SK-N-SH treated with all-trans-retinoic acid at 6 μM for 48 hours (cell line): ENCODE data around the gene MEIS2.

Source experiments
- ATAC-seq: fragments of 200-7000 bp; cut with Tn5 transposase; 3 replicates; pipeline ENCODE4 v1.9.1; 2020; ENCODE audit warnings: mild to moderate bottlenecking, moderate library complexity
- ARNTL ChIP-seq: fragments of 450-650 bp; formaldehyde crosslinking; IDR thresholded peaks from 2 replicates; pipeline ENCODE4 v1.5.0; 2020; ENCODE audit warnings: low read depth, mild to moderate bottlenecking, moderate library complexity, borderline replicate concordance
- BACH2 ChIP-seq: fragments of 250-450 bp; sonication (Bioruptor Pico); IDR thresholded peaks from 2 replicates; pipeline ENCODE4 v1.9.0; 2021; ENCODE audit warnings: mild to moderate bottlenecking, borderline replicate concordance
- CSDC2 ChIP-seq: fragments of 250-450 bp; sonication (Bioruptor Pico); IDR thresholded peaks from 2 replicates; pipeline ENCODE4 v1.5.0; 2020; ENCODE audit warnings: mild to moderate bottlenecking, moderate library complexity
- ESRRG ChIP-seq: fragments of 250-450 bp; sonication (Bioruptor Pico); IDR thresholded peaks from 2 replicates; pipeline ENCODE4 v1.6.1; 2021; ENCODE audit warnings: mild to moderate bottlenecking
- GLIS3 ChIP-seq: fragments of 250-450 bp; sonication (Bioruptor Pico); IDR thresholded peaks from 2 replicates; pipeline ENCODE4 v1.5.0; 2020; ENCODE audit warnings: mild to moderate bottlenecking, moderate library complexity
- ISL1 ChIP-seq: fragments of 250-450 bp; sonication (Bioruptor Pico); IDR thresholded peaks from 2 replicates; pipeline ENCODE4 v2.1.2; 2022; ENCODE audit warnings: mild to moderate bottlenecking, moderate library complexity
- OSR1 ChIP-seq: fragments of 250-450 bp; sonication (Bioruptor Pico); IDR thresholded peaks from 2 replicates; pipeline ENCODE4 v1.8.0; 2022; ENCODE audit warnings: moderate library complexity, mild to moderate bottlenecking, inconsistent platforms
- PPARA ChIP-seq: fragments of 250-450 bp; sonication (Bioruptor Pico); IDR thresholded peaks from 2 replicates; pipeline ENCODE4 v1.5.0; 2020; ENCODE audit warnings: mild to moderate bottlenecking, borderline replicate concordance
- SNAI2 ChIP-seq: fragments of 250-450 bp; sonication (Bioruptor Pico); IDR thresholded peaks from 2 replicates; pipeline ENCODE4 v1.5.0; 2020; ENCODE audit warnings: mild to moderate bottlenecking, moderate library complexity
- TCF4 ChIP-seq: fragments of 250-450 bp; sonication (Bioruptor Pico); IDR thresholded peaks from 2 replicates; pipeline ENCODE4 v1.8.0; 2021; ENCODE audit warnings: mild to moderate bottlenecking, moderate library complexity, borderline replicate concordance
- TOX ChIP-seq: fragments of 250-450 bp; sonication (Bioruptor Pico); IDR thresholded peaks from 2 replicates; pipeline ENCODE4 v1.8.0; 2021; ENCODE audit warnings: mild to moderate bottlenecking, moderate library complexity, borderline replicate concordance
- ZC3H10 ChIP-seq: fragments of 250-450 bp; sonication (Bioruptor Pico); IDR thresholded peaks from 2 replicates; pipeline ENCODE4 v1.5.1; 2021; ENCODE audit warnings: mild to moderate bottlenecking, moderate library complexity
- ZFP3 ChIP-seq: fragments of 250-450 bp; sonication (Bioruptor Pico); IDR thresholded peaks from 2 replicates; pipeline ENCODE4 v1.5.0; 2020; ENCODE audit warnings: mild to moderate bottlenecking, moderate library complexity
- ZFP30 ChIP-seq: fragments of 450-650 bp; formaldehyde crosslinking; IDR thresholded peaks from 2 replicates; pipeline ENCODE4 v1.5.0; 2022; ENCODE audit warnings: mild to moderate bottlenecking, moderate library complexity
- ZNF565 ChIP-seq: fragments of 450-650 bp; formaldehyde crosslinking; conservative IDR thresholded peaks from 2 replicates; pipeline ENCODE4 v1.5.0; 2020; ENCODE audit warnings: low read depth, mild to moderate bottlenecking, moderate library complexity
- ZNF70 ChIP-seq: fragments of 450-650 bp; formaldehyde crosslinking; IDR thresholded peaks from 2 replicates; pipeline ENCODE4 v1.5.0; 2020; ENCODE audit warnings: mild to moderate bottlenecking, moderate library complexity
- ZNF8 ChIP-seq: fragments of 450-650 bp; formaldehyde crosslinking; IDR thresholded peaks from 2 replicates; pipeline ENCODE4 v1.5.0; 2020; ENCODE audit warnings: mild to moderate bottlenecking, moderate library complexity
- TF ChIP-seq, protein P1 (sequence below): fragments of 250-450 bp; sonication (Bioruptor Pico); IDR thresholded peaks from 2 replicates; pipeline ENCODE4 v1.8.0; 2020; ENCODE audit warnings: mild to moderate bottlenecking, moderate library complexity, borderline replicate concordance
- TF ChIP-seq, protein P2 (sequence below): fragments of 250-450 bp; sonication (Bioruptor Pico); IDR thresholded peaks from 2 replicates; pipeline ENCODE4 v1.5.1; 2020; ENCODE audit warnings: low read depth, mild to moderate bottlenecking, moderate library complexity
- TF ChIP-seq, protein P3 (sequence below): fragments of 250-450 bp; sonication (Bioruptor Pico); IDR thresholded peaks from 2 replicates; pipeline ENCODE4 v1.5.0; 2020; ENCODE audit warnings: mild to moderate bottlenecking, moderate library complexity
- TF ChIP-seq, protein P4 (sequence below): fragments of 250-450 bp; sonication (Bioruptor Pico); IDR thresholded peaks from 2 replicates; pipeline ENCODE4 v1.8.0; 2021; ENCODE audit warnings: low read depth, mild to moderate bottlenecking, moderate library complexity, borderline replicate concordance

Gene MEIS2

DNA sequence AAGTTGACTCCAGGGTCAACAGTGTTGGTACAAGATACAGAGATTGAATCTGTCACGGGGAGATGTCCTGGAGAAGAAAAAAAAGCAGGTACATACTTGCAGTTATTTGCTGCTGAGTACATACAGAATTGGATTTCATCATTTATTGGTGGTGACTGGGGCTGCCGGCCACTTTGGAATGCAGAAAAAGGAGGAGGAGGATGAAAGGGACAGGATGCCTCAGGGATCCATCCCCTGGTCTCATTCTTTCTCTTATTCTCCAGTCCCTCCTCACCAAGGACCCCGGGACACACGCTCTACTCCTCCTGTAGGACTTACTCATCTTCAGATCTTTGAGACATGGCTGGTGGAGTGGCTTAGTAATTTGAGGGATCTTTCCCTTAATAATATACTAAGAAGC lies 30.0 kb upstream of the MEIS2 start (continued):
- TF ChIP-seq ARNTL (CRISPR knock-in tag), result no peak

DNA sequence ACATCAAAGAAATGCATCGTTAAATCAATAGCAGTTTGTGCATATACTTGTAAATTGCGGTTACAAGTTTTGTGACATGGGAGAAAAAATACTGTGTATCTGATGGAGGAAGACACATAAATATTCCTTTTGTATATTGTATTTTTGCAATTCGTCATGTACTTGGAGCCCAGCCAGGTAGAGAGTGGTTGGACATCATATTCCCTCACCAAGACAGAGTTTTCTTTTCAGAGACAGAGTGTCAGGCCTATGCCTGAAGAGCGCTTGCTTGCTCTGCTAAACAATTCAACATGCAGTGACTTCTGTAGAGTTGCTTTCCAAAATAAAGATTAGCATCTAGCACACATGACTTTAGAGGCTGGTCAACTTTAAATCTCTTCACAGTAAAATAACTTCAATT lies 24.8 kb upstream of the MEIS2 start:
- peak; percentile 88 for ATAC-seq
- TF ChIP-seq PPARA, result no peak
- TF ChIP-seq TOX (CRISPR knock-in tag), result peak; percentile 64; the same call in 1 of the 2 replicates
- peak; percentile 64 for TF ChIP-seq ISL1
- TF ChIP-seq, protein P1, sequence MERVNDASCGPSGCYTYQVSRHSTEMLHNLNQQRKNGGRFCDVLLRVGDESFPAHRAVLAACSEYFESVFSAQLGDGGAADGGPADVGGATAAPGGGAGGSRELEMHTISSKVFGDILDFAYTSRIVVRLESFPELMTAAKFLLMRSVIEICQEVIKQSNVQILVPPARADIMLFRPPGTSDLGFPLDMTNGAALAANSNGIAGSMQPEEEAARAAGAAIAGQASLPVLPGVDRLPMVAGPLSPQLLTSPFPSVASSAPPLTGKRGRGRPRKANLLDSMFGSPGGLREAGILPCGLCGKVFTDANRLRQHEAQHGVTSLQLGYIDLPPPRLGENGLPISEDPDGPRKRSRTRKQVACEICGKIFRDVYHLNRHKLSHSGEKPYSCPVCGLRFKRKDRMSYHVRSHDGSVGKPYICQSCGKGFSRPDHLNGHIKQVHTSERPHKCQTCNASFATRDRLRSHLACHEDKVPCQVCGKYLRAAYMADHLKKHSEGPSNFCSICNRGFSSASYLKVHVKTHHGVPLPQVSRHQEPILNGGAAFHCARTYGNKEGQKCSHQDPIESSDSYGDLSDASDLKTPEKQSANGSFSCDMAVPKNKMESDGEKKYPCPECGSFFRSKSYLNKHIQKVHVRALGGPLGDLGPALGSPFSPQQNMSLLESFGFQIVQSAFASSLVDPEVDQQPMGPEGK (CRISPR knock-in tag), result no peak
- TF ChIP-seq ZFP30 (CRISPR knock-in tag), result no peak
- no peak for TF ChIP-seq GLIS3 (CRISPR knock-in tag)

DNA sequence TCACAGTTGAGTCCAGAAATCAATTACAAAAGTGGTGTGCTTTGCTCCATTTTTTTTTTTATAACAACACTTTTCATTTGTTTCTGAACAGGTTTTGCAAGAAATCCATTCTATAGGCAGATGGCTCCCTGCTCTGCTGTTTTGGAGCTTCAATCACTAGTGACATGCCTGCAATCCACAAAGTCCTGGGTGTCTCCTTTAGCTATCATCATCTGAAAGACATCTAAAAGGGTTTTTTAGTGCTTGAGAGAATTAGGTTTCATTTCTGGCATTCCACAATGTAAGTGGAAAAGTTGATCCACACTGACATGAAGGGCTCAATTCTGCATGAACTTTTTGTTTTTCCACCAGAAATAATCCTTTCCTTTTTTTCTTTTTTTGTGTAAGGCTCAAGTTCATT lies 24.0 kb upstream of the MEIS2 start:
- peak; percentile 71 for ATAC-seq
- no peak for TF ChIP-seq ARNTL (CRISPR knock-in tag)
- TF ChIP-seq TCF4 (CRISPR knock-in tag), result no peak
- TF ChIP-seq ISL1, result no peak; the same call in 1 of the 2 replicates
- TF ChIP-seq CSDC2 (CRISPR knock-in tag), result no peak
- TF ChIP-seq OSR1 (CRISPR knock-in tag), result no peak
- no peak for TF ChIP-seq SNAI2
- TF ChIP-seq, protein P2, sequence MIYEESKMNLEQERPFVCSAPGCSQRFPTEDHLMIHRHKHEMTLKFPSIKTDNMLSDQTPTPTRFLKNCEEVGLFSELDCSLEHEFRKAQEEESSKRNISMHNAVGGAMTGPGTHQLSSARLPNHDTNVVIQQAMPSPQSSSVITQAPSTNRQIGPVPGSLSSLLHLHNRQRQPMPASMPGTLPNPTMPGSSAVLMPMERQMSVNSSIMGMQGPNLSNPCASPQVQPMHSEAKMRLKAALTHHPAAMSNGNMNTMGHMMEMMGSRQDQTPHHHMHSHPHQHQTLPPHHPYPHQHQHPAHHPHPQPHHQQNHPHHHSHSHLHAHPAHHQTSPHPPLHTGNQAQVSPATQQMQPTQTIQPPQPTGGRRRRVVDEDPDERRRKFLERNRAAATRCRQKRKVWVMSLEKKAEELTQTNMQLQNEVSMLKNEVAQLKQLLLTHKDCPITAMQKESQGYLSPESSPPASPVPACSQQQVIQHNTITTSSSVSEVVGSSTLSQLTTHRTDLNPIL, result no peak
- TF ChIP-seq ZNF8 (CRISPR knock-in tag), result no peak

DNA sequence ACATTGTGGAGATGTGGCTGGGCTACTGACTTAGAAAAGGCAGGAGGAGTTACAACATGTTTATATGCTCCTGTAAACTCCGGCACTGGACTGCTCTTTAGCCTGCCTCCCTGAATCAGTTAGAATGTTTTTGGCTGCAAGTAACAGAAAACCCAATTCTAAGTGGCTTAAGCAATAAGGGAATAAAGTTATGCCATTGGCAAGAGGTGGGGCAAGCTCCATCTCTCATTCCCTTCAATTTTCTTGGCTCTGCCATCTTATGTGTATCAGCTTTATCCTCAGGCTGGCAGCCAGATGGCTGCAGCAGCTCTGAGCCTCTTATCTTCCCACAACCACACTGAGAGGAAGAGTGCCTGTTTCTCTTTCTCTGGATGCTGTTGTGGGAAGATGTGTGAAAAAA lies 22.4 kb upstream of the MEIS2 start:
- ATAC-seq, result peak; percentile 40
- TF ChIP-seq GLIS3 (CRISPR knock-in tag) (no peak), TCF4 (CRISPR knock-in tag) (peak; percentile 76; the same call in 1 of the 2 replicates)
- TF ChIP-seq, protein P3, sequence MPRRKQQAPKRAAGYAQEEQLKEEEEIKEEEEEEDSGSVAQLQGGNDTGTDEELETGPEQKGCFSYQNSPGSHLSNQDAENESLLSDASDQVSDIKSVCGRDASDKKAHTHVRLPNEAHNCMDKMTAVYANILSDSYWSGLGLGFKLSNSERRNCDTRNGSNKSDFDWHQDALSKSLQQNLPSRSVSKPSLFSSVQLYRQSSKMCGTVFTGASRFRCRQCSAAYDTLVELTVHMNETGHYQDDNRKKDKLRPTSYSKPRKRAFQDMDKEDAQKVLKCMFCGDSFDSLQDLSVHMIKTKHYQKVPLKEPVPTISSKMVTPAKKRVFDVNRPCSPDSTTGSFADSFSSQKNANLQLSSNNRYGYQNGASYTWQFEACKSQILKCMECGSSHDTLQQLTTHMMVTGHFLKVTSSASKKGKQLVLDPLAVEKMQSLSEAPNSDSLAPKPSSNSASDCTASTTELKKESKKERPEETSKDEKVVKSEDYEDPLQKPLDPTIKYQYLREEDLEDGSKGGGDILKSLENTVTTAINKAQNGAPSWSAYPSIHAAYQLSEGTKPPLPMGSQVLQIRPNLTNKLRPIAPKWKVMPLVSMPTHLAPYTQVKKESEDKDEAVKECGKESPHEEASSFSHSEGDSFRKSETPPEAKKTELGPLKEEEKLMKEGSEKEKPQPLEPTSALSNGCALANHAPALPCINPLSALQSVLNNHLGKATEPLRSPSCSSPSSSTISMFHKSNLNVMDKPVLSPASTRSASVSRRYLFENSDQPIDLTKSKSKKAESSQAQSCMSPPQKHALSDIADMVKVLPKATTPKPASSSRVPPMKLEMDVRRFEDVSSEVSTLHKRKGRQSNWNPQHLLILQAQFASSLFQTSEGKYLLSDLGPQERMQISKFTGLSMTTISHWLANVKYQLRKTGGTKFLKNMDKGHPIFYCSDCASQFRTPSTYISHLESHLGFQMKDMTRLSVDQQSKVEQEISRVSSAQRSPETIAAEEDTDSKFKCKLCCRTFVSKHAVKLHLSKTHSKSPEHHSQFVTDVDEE, result 0 out of 2 replicates have a peak, but pooled peaks have one; percentile 16

DNA sequence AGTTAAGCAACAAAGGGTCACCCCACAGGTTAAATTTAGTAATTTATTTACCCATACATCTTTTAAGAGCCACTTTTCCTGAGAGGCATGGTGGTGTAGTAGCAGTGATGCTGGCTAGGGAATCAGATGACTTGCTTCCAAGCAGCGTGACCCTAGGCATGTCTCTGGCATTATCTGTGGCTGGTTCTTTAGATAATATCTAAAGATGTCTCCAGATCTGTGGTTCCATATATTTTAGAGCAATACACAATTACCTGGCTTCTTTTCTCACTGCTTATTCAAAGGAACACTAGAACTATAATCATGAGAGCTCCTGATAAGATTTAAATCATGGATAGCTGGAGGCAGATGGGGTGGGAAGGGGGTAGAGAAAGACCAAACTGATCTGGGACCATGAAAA lies 21.1 kb upstream of the MEIS2 start:
- TF ChIP-seq GLIS3 (CRISPR knock-in tag), result no peak
- no peak for TF ChIP-seq ZFP30 (CRISPR knock-in tag)
- TF ChIP-seq BACH2 (CRISPR knock-in tag), result no peak
- TF ChIP-seq, protein P4, sequence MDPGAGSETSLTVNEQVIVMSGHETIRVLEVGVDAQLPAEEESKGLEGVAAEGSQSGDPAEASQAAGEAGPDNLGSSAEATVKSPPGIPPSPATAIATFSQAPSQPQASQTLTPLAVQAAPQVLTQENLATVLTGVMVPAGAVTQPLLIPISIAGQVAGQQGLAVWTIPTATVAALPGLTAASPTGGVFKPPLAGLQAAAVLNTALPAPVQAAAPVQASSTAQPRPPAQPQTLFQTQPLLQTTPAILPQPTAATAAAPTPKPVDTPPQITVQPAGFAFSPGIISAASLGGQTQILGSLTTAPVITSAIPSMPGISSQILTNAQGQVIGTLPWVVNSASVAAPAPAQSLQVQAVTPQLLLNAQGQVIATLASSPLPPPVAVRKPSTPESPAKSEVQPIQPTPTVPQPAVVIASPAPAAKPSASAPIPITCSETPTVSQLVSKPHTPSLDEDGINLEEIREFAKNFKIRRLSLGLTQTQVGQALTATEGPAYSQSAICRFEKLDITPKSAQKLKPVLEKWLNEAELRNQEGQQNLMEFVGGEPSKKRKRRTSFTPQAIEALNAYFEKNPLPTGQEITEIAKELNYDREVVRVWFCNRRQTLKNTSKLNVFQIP, result no peak
- no peak for TF ChIP-seq ZNF565 (CRISPR knock-in tag)
- TF ChIP-seq ZFP3 (CRISPR knock-in tag), result no peak
- TF ChIP-seq SNAI2, result no peak
- no peak for TF ChIP-seq ARNTL (CRISPR knock-in tag)
- no peak for TF ChIP-seq CSDC2 (CRISPR knock-in tag)
- no peak for ATAC-seq

DNA sequence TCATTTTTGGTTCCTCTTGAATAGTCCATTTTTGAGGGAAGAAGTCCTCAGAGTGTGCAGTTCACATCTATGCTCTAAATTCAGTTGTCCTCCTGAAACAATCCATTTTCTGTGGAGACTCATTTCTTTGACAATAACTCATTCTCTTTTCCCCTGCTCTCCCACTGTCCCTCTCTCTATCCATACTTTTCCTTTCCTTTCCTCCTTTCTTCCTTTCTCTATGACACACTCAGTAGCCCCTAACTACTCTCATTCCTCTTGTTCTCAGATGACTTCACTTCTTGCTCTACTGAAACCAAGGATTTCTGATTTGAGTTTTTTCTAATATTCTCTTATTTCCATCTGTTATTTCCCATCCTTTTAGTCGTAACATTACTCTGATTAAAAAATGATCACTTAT lies 16.7 kb upstream of the MEIS2 start:
- ATAC-seq, result no peak
- TF ChIP-seq ZC3H10 (CRISPR knock-in tag), result no peak
- TF ChIP-seq, protein P4, result no peak
- no peak for TF ChIP-seq TOX (CRISPR knock-in tag)
- TF ChIP-seq GLIS3 (CRISPR knock-in tag), result no peak
- no peak for TF ChIP-seq ESRRG (CRISPR knock-in tag)
- no peak for TF ChIP-seq ZNF8 (CRISPR knock-in tag)
- TF ChIP-seq ZFP3 (CRISPR knock-in tag), result no peak
- TF ChIP-seq, protein P1 (CRISPR knock-in tag), result no peak
- no peak for TF ChIP-seq ISL1
- no peak for TF ChIP-seq ZNF70
- no peak for TF ChIP-seq CSDC2 (CRISPR knock-in tag)
- TF ChIP-seq OSR1 (CRISPR knock-in tag), result no peak
